Panc1 (cell line): ENCODE measurements around the gene MGAT5B.

ENCODE experiments used
- POLR2AphosphoS5 ChIP-seq: IDR thresholded peaks from 2 replicates; pipeline ENCODE4 v1.6.1; 2012; ENCODE audit warnings: mild to moderate bottlenecking, low read depth, low read length, moderate library complexity
- SIN3A ChIP-seq: IDR thresholded peaks from 2 replicates; pipeline ENCODE4 v1.6.1; 2012; ENCODE audit warnings: low read depth, mild to moderate bottlenecking, low read length, moderate library complexity, borderline replicate concordance; ENCODE audit not compliant: insufficient read depth
- TCF7L2 ChIP-seq: IDR thresholded peaks from 2 replicates; pipeline ENCODE4 v1.6.1; 2011; ENCODE audit warnings: mild to moderate bottlenecking, low read depth, low read length, inconsistent platforms
- TF ChIP-seq, protein P1 (sequence below), 2 experiments: IDR thresholded peaks; 2 replicates each; pipeline ENCODE4 v1.6.1; 2011 to 2012; ENCODE audit warnings: low read depth in 2 of 2, control low read depth in 1 of 2, low read length in 1 of 2, mild to moderate bottlenecking in 1 of 2, moderate library complexity in 1 of 2; ENCODE audit not compliant: insufficient read depth in 1 of 2
- TF ChIP-seq, protein P2 (sequence below): fragments of 450-650 bp; IDR thresholded peaks from 2 replicates; pipeline ENCODE4 v1.5.1; 2017; ENCODE audit warnings: mild to moderate bottlenecking

GRCh38 chr17:76940738-76941350 is 72.6 kb downstream of the MGAT5B start:
- TF ChIP-seq, protein P1, sequence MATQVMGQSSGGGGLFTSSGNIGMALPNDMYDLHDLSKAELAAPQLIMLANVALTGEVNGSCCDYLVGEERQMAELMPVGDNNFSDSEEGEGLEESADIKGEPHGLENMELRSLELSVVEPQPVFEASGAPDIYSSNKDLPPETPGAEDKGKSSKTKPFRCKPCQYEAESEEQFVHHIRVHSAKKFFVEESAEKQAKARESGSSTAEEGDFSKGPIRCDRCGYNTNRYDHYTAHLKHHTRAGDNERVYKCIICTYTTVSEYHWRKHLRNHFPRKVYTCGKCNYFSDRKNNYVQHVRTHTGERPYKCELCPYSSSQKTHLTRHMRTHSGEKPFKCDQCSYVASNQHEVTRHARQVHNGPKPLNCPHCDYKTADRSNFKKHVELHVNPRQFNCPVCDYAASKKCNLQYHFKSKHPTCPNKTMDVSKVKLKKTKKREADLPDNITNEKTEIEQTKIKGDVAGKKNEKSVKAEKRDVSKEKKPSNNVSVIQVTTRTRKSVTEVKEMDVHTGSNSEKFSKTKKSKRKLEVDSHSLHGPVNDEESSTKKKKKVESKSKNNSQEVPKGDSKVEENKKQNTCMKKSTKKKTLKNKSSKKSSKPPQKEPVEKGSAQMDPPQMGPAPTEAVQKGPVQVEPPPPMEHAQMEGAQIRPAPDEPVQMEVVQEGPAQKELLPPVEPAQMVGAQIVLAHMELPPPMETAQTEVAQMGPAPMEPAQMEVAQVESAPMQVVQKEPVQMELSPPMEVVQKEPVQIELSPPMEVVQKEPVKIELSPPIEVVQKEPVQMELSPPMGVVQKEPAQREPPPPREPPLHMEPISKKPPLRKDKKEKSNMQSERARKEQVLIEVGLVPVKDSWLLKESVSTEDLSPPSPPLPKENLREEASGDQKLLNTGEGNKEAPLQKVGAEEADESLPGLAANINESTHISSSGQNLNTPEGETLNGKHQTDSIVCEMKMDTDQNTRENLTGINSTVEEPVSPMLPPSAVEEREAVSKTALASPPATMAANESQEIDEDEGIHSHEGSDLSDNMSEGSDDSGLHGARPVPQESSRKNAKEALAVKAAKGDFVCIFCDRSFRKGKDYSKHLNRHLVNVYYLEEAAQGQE (IDR thresholded peaks at IDR 0.05; ENCODE audit: insufficient read depth in 1 of 2, low read depth in 2 of 2, low read length in 1 of 2) = no peak
- TF ChIP-seq, protein P2, sequence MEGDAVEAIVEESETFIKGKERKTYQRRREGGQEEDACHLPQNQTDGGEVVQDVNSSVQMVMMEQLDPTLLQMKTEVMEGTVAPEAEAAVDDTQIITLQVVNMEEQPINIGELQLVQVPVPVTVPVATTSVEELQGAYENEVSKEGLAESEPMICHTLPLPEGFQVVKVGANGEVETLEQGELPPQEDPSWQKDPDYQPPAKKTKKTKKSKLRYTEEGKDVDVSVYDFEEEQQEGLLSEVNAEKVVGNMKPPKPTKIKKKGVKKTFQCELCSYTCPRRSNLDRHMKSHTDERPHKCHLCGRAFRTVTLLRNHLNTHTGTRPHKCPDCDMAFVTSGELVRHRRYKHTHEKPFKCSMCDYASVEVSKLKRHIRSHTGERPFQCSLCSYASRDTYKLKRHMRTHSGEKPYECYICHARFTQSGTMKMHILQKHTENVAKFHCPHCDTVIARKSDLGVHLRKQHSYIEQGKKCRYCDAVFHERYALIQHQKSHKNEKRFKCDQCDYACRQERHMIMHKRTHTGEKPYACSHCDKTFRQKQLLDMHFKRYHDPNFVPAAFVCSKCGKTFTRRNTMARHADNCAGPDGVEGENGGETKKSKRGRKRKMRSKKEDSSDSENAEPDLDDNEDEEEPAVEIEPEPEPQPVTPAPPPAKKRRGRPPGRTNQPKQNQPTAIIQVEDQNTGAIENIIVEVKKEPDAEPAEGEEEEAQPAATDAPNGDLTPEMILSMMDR = no peak
- TF ChIP-seq SIN3A (no peak), POLR2AphosphoS5 (no peak), TCF7L2 (no peak)
